ENCODE measurements around the gene CDC73.

- no peak for TF ChIP-seq TAF1 (IDR thresholded peaks at IDR 0.05; ENCODE audit: low read depth)
- no peak for TF ChIP-seq FOXM1 (IDR thresholded peaks at IDR 0.05; ENCODE audit: borderline replicate concordance, low read depth)
- no peak for TF ChIP-seq CREB1 (IDR thresholded peaks at IDR 0.05; ENCODE audit: low read depth)
- no peak for TF ChIP-seq NFIC (IDR thresholded peaks at IDR 0.05)
- TF ChIP-seq REST (IDR thresholded peaks at IDR 0.05; ENCODE audit: low read depth), result no peak
- no peak for TF ChIP-seq EP300 (IDR thresholded peaks at IDR 0.05; ENCODE audit: borderline replicate concordance)
- TF ChIP-seq EGR1 (IDR thresholded peaks at IDR 0.05), result no peak
- no peak for TF ChIP-seq TCF12 (IDR thresholded peaks at IDR 0.05; ENCODE audit: low read depth)
- no peak for TF ChIP-seq YY1 (IDR thresholded peaks at IDR 0.05; ENCODE audit: low read depth)
- no peak for TF ChIP-seq MAX (IDR thresholded peaks at IDR 0.05)
Observed at GRCh38 chr1:193143285-193143684, 21.5 kb downstream of the CDC73 start.

Measured in Ishikawa (cell line).